ENCODE data around the gene SAT1. TPM values are rescaled to one million over a fixed set of nuclear protein-coding genes. Genes with fewer than 3 reads are reported as not detected.

Gene SAT1
- total and polyA plus RNA-seq, 10 of the 15 experiments (the other 5 are each of a cell fraction or from before 2014, with no cell fraction given) = 42.2 to 234 (median 60.4) TPM

DNA sequence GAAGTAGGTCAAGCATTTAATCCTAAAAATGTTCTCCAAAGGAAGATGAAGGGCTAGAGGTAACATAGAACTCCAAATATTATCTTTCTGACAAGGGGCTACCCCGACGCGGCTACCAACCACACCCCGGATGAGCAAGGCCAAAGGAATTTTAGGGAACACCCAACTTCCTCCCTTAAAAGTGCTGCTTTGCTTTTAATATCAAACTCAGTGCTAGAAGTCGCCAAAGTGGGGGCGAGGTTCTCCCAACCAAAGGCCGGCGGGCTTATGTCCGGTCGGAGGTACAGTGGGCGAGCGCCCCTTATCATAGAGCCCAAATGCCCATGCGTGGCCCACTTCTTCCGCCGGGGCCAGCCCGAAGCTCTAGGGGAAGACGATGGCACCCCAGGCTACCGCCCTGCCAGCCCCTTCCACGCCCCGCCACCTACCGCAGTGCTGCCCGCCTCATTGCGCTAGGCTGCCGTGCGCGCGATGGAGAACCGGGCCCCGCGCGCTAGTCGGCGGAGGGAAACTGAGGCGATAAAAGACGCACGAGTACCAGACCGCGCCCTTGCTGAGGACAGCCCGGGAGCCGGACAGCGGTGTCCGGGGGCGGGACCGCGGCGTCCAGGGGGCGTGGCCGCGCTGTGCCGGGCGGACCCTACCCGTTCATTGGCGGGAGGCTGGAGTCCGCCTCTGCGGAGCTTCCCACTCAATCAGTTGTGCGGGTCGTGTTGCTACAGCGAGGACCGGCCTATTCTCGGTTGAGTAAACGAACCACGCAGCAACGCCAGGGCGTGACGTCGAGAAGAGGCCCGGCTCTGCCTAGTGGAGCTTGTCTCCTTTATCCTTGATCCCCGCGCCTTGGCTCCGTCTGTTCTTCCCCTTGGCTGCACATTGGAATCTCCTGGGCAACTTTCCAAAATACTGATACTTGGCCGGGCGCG is 40.0 kb upstream of the SAT1 start, which contains the start of gene ACOT9 (continued):
- no peak for TF ChIP-seq SUPT20H (IDR thresholded peaks at IDR 0.05; ENCODE audit: borderline replicate concordance, control insufficient read depth, low read depth, low read length)
- 0 out of 2 replicates have a peak, but pooled peaks have one; percentile 11 for TF ChIP-seq YY1 (IDR thresholded peaks at IDR 0.05; ENCODE audit: low read depth, low read length)
- no peak for TF ChIP-seq CTCF (IDR thresholded peaks at IDR 0.05 in 2 of 3, conservative IDR thresholded peaks at IDR 0.05 in 1 of 3; ENCODE audit: control insufficient read depth in 2 of 3, extremely low read depth in 1 of 3, insufficient read depth in 1 of 3, low read depth in 3 of 3, low read length in 3 of 3)
- TF ChIP-seq WRNIP1 (IDR thresholded peaks at IDR 0.05; ENCODE audit: borderline replicate concordance, low read depth, low read length) = no peak
- TF ChIP-seq RCOR1 (conservative IDR thresholded peaks at IDR 0.05; ENCODE audit: low read depth, low read length) = no peak
- no peak for TF ChIP-seq RELA (IDR thresholded peaks at IDR 0.05; ENCODE audit: borderline replicate concordance, partially characterized antibody)
- no peak for TF ChIP-seq SIN3A (IDR thresholded peaks at IDR 0.05; ENCODE audit: low read depth, low read length)
- TF ChIP-seq USF1 (IDR thresholded peaks at IDR 0.05; ENCODE audit: borderline replicate concordance, extremely low read length, insufficient read depth, low read depth, low read length) = no peak
- no peak for TF ChIP-seq HDAC2 (IDR thresholded peaks at IDR 0.05)
- TF ChIP-seq BACH1 (IDR thresholded peaks at IDR 0.05; ENCODE audit: borderline replicate concordance) = no peak
- no peak for TF ChIP-seq TCF7 (IDR thresholded peaks at IDR 0.05; ENCODE audit: borderline replicate concordance)
- 0 out of 2 replicates have a peak, but pooled peaks have one; percentile 41 for TF ChIP-seq HDGF (IDR thresholded peaks at IDR 0.05)
- no peak for TF ChIP-seq BRCA1 (IDR thresholded peaks at IDR 0.05; ENCODE audit: low read depth, low read length)
- TF ChIP-seq EED (IDR thresholded peaks at IDR 0.05; ENCODE audit: low read depth) = 0 out of 2 replicates have a peak, but pooled peaks have one; percentile 27
- peak; percentile 56; the same call in 1 of the 2 replicates for TF ChIP-seq NFYB (IDR thresholded peaks at IDR 0.05; ENCODE audit: insufficient read depth, low read depth, low read length)
- no peak for TF ChIP-seq ZSCAN29 (IDR thresholded peaks at IDR 0.05)
- 0 out of 2 replicates have a peak, but pooled peaks have one; percentile 25 for TF ChIP-seq GATAD2B (conservative IDR thresholded peaks at IDR 0.05; ENCODE audit: low read depth)
- TF ChIP-seq RFX5 (IDR thresholded peaks at IDR 0.05; ENCODE audit: low read depth, low read length) = no peak; the same call in 1 of the 2 replicates
- TF ChIP-seq MEF2B (IDR thresholded peaks at IDR 0.05; ENCODE audit: partially characterized antibody, poor library complexity, severe bottlenecking) = no peak
- TF ChIP-seq CEBPZ (IDR thresholded peaks at IDR 0.05; ENCODE audit: low read depth, low read length) = no peak
